ENCODE results near the gene SLC26A1.

- TF ChIP-seq CTCF (conservative IDR thresholded peaks at IDR 0.05; ENCODE audit: low read length) (no peak), EZH2phosphoT487 (IDR thresholded peaks at IDR 0.05; ENCODE audit: borderline replicate concordance, low read depth, low read length) (no peak)
Measured at GRCh38 chr4:997375-998071, 4.3 kb upstream of the SLC26A1 start.

Measured in OCI-LY7 (cell line).